ENCODE data around the gene LDB2. TPM values are rescaled to one million over a fixed set of nuclear protein-coding genes. Genes with fewer than 3 reads are reported as not detected.

The LDB2 gene
- total and polyA plus RNA-seq, 2 donors (not counting 1 experiment from before 2014, with no cell fraction given), result not detected

- Histone ChIP-seq H3K4me3 (ENCODE audit: control extremely low read depth in 1 of 5, extremely low read depth in 1 of 5, insufficient read depth in 1 of 5, low read depth in 2 of 5, low read length in 4 of 5) (no peak overlapping the region), H3K9me3 (ENCODE audit: control extremely low read depth in 1 of 3, control insufficient read depth in 2 of 3, insufficient read depth in 1 of 3, low read length in 2 of 3) (no peaks in the 10 kb centered on the region), H3K4me1 (ENCODE audit: control insufficient read depth in 2 of 2, insufficient read depth in 2 of 2, low read length in 2 of 2) (no peaks in the 10 kb centered on the region), H2AFZ (ENCODE audit: insufficient read depth, low read depth, low read length, poor library complexity, severe bottlenecking) (no peak overlapping the region), H3K36me3 (replicated peaks in 1 of 2; ENCODE audit: control extremely low read depth in 1 of 2, control insufficient read depth in 1 of 2, extremely low read depth in 1 of 2, insufficient read depth in 2 of 2, low read length in 1 of 2) (no peaks in the 10 kb centered on the region), H3K4me2 (replicated peaks; ENCODE audit: low read depth, low read length, poor library complexity, severe bottlenecking) (no peak overlapping the region), H3K27ac (ENCODE audit: low read length in 2 of 2) (no peak overlapping the region), H3K9ac (ENCODE audit: low read length) (no peak overlapping the region), H3K27me3 (replicated peaks in 1 of 4; ENCODE audit: control extremely low read depth in 1 of 4, control insufficient read depth in 3 of 4, insufficient read depth in 4 of 4, low read length in 3 of 4) (no peaks in the 10 kb centered on the region), H4K20me1 (ENCODE audit: control insufficient read depth, insufficient read depth, low read length, poor library complexity, severe bottlenecking) (no peaks in the 10 kb centered on the region), H3K79me2 (ENCODE audit: control insufficient read depth, insufficient read depth, low read length) (no peaks in the 10 kb centered on the region)
- intact Hi-C loops (cut with micrococcal nuclease), result no loop called here
- Mint-ChIP-seq H3K9me3 (ENCODE audit: insufficient read depth) (peaks cover 6% of the 10 kb centered on the region), H3K4me1 (no peaks in the 10 kb centered on the region), H3K4me3 (no peak overlapping the region), H3K27me3 (no peaks in the 10 kb centered on the region), H3K27ac (no peak overlapping the region)
- TF ChIP-seq EZH2 (IDR thresholded peaks at IDR 0.05; ENCODE audit: borderline replicate concordance, insufficient read depth, low read depth, low read length, poor library complexity, severe bottlenecking) (no peak), CTCF (IDR thresholded peaks at IDR 0.05) (no peak)
- ATAC-seq (ENCODE audit: low read depth) (no peak), DNase-seq (no peak)
- CTCF ChIA-PET, result no interaction called here
- 94% methylated on average over 2 of the region's 2 CpGs for WGBS (ENCODE audit: insufficient coverage)
- POLR2A ChIA-PET, result no interaction called here
Observed at GRCh38 chr4:16728849-16729248, 169.6 kb downstream of the LDB2 start.

GRCh38 chr4:16728111-16728510 is 170.3 kb downstream of the LDB2 start:
- no peak overlapping the region for H3K27ac Mint-ChIP-seq
- CTCF ChIA-PET, result no interaction called here
- no peak for DNase-seq

More at GRCh38 chr4:16728111-16728510, 170.3 kb downstream of the LDB2 start:
- H3K27me3 Mint-ChIP-seq, result no peaks in the 10 kb centered on the region
- Histone ChIP-seq H3K4me2 (replicated peaks; ENCODE audit: low read depth, low read length, poor library complexity, severe bottlenecking) (no peak overlapping the region), H3K27me3 (replicated peaks in 1 of 4; ENCODE audit: control extremely low read depth in 1 of 4, control insufficient read depth in 3 of 4, insufficient read depth in 4 of 4, low read length in 3 of 4) (no peaks in the 10 kb centered on the region), H2AFZ (ENCODE audit: insufficient read depth, low read depth, low read length, poor library complexity, severe bottlenecking) (no peak overlapping the region), H3K79me2 (ENCODE audit: control insufficient read depth, insufficient read depth, low read length) (no peaks in the 10 kb centered on the region), H3K9ac (ENCODE audit: low read length) (no peak overlapping the region), H3K4me1 (ENCODE audit: control insufficient read depth in 2 of 2, insufficient read depth in 2 of 2, low read length in 2 of 2) (no peaks in the 10 kb centered on the region), H3K27ac (ENCODE audit: low read length in 2 of 2) (no peak overlapping the region), H3K36me3 (replicated peaks in 1 of 2; ENCODE audit: control extremely low read depth in 1 of 2, control insufficient read depth in 1 of 2, extremely low read depth in 1 of 2, insufficient read depth in 2 of 2, low read length in 1 of 2) (no peaks in the 10 kb centered on the region), H3K9me3 (ENCODE audit: control extremely low read depth in 1 of 3, control insufficient read depth in 2 of 3, insufficient read depth in 1 of 3, low read length in 2 of 3) (no peaks in the 10 kb centered on the region), H4K20me1 (ENCODE audit: control insufficient read depth, insufficient read depth, low read length, poor library complexity, severe bottlenecking) (no peaks in the 10 kb centered on the region), H3K4me3 (ENCODE audit: control extremely low read depth in 1 of 5, extremely low read depth in 1 of 5, insufficient read depth in 1 of 5, low read depth in 2 of 5, low read length in 4 of 5) (no peak overlapping the region)
- ATAC-seq (ENCODE audit: low read depth), result no peak
- intact Hi-C loops (cut with micrococcal nuclease), result no loop called here
- no peaks in the 10 kb centered on the region for H3K4me1 Mint-ChIP-seq
- POLR2A ChIA-PET, result no interaction called here
- no peak overlapping the region for H3K4me3 Mint-ChIP-seq
- TF ChIP-seq CTCF (IDR thresholded peaks at IDR 0.05), result no peak
- no peak for TF ChIP-seq EZH2 (IDR thresholded peaks at IDR 0.05; ENCODE audit: borderline replicate concordance, insufficient read depth, low read depth, low read length, poor library complexity, severe bottlenecking)
- H3K9me3 Mint-ChIP-seq (ENCODE audit: insufficient read depth), result peaks cover 6% of the 10 kb centered on the region
